Measurements from ENCODE around the gene C10orf53. TPM values are rescaled to one million over a fixed set of nuclear protein-coding genes. Genes with fewer than 3 reads are reported as not detected.

The C10orf53 gene
- total RNA-seq, 1 experiment from 2014 or later: not detected

GRCh38 chr10:49664842-49665355 is 14.6 kb upstream of the C10orf53 start:
- TF ChIP-seq ZNF121 (CRISPR knock-in tag; IDR thresholded peaks at IDR 0.05) (no peak), KAT7 (CRISPR knock-in tag; IDR thresholded peaks at IDR 0.05; ENCODE audit: borderline replicate concordance) (no peak), FOXJ3 (CRISPR knock-in tag; IDR thresholded peaks at IDR 0.05; ENCODE audit: borderline replicate concordance) (no peak), ZMAT4 (CRISPR knock-in tag; IDR thresholded peaks at IDR 0.05) (no peak), MAX (CRISPR knock-in tag; IDR thresholded peaks at IDR 0.05) (no peak), NFE2L1 (CRISPR knock-in tag; IDR thresholded peaks at IDR 0.05) (no peak), ZNF317 (CRISPR knock-in tag; IDR thresholded peaks at IDR 0.05; ENCODE audit: borderline replicate concordance, low read depth) (no peak), E2F5 (CRISPR knock-in tag; IDR thresholded peaks at IDR 0.05) (no peak), HMGXB4 (CRISPR knock-in tag; IDR thresholded peaks at IDR 0.05) (no peak), NR3C1 (CRISPR knock-in tag; conservative IDR thresholded peaks at IDR 0.05; ENCODE audit: low read depth) (no peak), EMX1 (CRISPR knock-in tag; IDR thresholded peaks at IDR 0.05) (no peak), ERG (CRISPR knock-in tag; IDR thresholded peaks at IDR 0.05) (no peak), ZNF263 (CRISPR knock-in tag; IDR thresholded peaks at IDR 0.05; ENCODE audit: low read depth) (no peak), ZNF232 (CRISPR knock-in tag; IDR thresholded peaks at IDR 0.05) (no peak), MLX (CRISPR knock-in tag; IDR thresholded peaks at IDR 0.05) (no peak), ZNF219 (CRISPR knock-in tag; IDR thresholded peaks at IDR 0.05; ENCODE audit: borderline replicate concordance) (no peak), ATF1 (CRISPR knock-in tag; IDR thresholded peaks at IDR 0.05) (no peak), ZSCAN18 (CRISPR knock-in tag; IDR thresholded peaks at IDR 0.05) (no peak)
- DNase-seq (ENCODE audit: low spot score) (no peak), ATAC-seq (no peak)
- H3K27me3 Mint-ChIP-seq (ENCODE audit: low read depth): peaks cover 67% of the 10 kb centered on the region
- ChIA-PET POLR2A (interaction anchor here (0.7 to 1.1 kb wide), 2 partner anchors 14 kb away, joined by 3 read pairs; partner anchors contain the start of gene C10orf53), CTCF (no interaction called here)
- H3K27ac Mint-ChIP-seq: no peak overlapping the region
- no peaks in the 10 kb centered on the region for H3K36me3 Mint-ChIP-seq
- peaks cover 2% of the 10 kb centered on the region for H3K9me3 Mint-ChIP-seq
- H3K4me1 Mint-ChIP-seq: peaks cover 20% of the 10 kb centered on the region
- H3K4me3 Mint-ChIP-seq: no peak overlapping the region

GRCh38 chr10:49666054-49666615 is 13.3 kb upstream of the C10orf53 start:
- no peak for ATAC-seq
- Mint-ChIP-seq H3K27ac (no peak overlapping the region), H3K9me3 (no peaks in the 10 kb centered on the region), H3K36me3 (no peaks in the 10 kb centered on the region), H3K4me1 (peaks cover 14% of the 10 kb centered on the region), H3K4me3 (no peak overlapping the region), H3K27me3 (ENCODE audit: low read depth) (peaks cover 56% of the 10 kb centered on the region)
- ChIA-PET CTCF (no interaction called here), POLR2A (no interaction called here)
- DNase-seq (ENCODE audit: low spot score): no peak
- TF ChIP-seq TEAD4 (CRISPR knock-in tag; IDR thresholded peaks at IDR 0.05): no peak
- TF ChIP-seq TEAD1 (CRISPR knock-in tag; IDR thresholded peaks at IDR 0.05): no peak
- no peak for TF ChIP-seq ZNF532 (CRISPR knock-in tag; IDR thresholded peaks at IDR 0.05; ENCODE audit: borderline replicate concordance)
- TF ChIP-seq ZBTB43 (CRISPR knock-in tag; IDR thresholded peaks at IDR 0.05): no peak
- TF ChIP-seq ZNF219 (CRISPR knock-in tag; IDR thresholded peaks at IDR 0.05; ENCODE audit: borderline replicate concordance): no peak
- TF ChIP-seq ETV6 (CRISPR knock-in tag; IDR thresholded peaks at IDR 0.05): no peak

Measured in WTC11 (cell line).